Spleen (tissue), 11 donors: Measurements from ENCODE around the gene FEZ2. TPM values are rescaled to one million over a fixed set of nuclear protein-coding genes. Genes with fewer than 3 reads are reported as not detected.

ENCODE experiments used
- DNase-seq: peaks from one replicate; pipeline ENCODE4 v3.0.0-alpha.2; 2020
- H3K27ac ChIP-seq, 8 donors: fragments of 200-600 bp; sonication (generic) in 7 of 8; 1 replicate in 4 of 8; 2 replicates in 4 of 8; pipeline versions ENCODE4 v1.5.0 to v1.8.0; 2016 to 2021; ENCODE audit warnings: inconsistent platforms in 4 of 8, mild to moderate bottlenecking in 4 of 8, moderate library complexity in 1 of 8
- H3K27me3 ChIP-seq, 7 donors: fragments of 200-600 bp; sonication (generic) in 6 of 7; replicated peaks in 1 of 7; 1 replicate in 4 of 7; 2 replicates in 3 of 7; pipeline versions ENCODE4 v1.5.0 to v1.8.0; 2016 to 2021; ENCODE audit warnings: inconsistent platforms in 3 of 7, mild to moderate bottlenecking in 1 of 7
- H3K36me3 ChIP-seq, 6 donors: fragments of 200-600 bp; sonication (generic) in 5 of 6; 1 replicate in 4 of 6; 2 replicates in 2 of 6; pipeline versions ENCODE4 v1.5.0 to v1.8.0; 2016 to 2021; ENCODE audit warnings: inconsistent platforms in 2 of 6
- H3K4me1 ChIP-seq, 6 donors: fragments of 200-600 bp; sonication (generic) in 5 of 6; 1 replicate in 3 of 6; 2 replicates in 3 of 6; pipeline versions ENCODE4 v1.5.0 to v1.8.0; 2016 to 2021; ENCODE audit warnings: inconsistent platforms in 3 of 6
- H3K4me3 ChIP-seq, 8 donors: fragments of 200-600 bp; sonication (generic) in 7 of 8; 1 replicate in 4 of 8; 2 replicates in 4 of 8; pipeline versions ENCODE4 v1.5.0 to v1.8.0; 2016 to 2021; ENCODE audit warnings: inconsistent platforms in 4 of 8, mild to moderate bottlenecking in 4 of 8, moderate library complexity in 2 of 8
- H3K9me3 ChIP-seq, 8 donors: fragments of 200-600 bp; sonication (generic) in 7 of 8; 1 replicate in 4 of 8; 2 replicates in 4 of 8; pipeline versions ENCODE4 v1.5.0 to v1.8.0; 2016 to 2021; ENCODE audit warnings: inconsistent platforms in 4 of 8
- CTCF ChIP-seq, 11 experiments: fragments of 200-600 bp in 7 of 11; fragments of 450-650 bp in 4 of 11; sonication (generic) in 4 of 11; IDR thresholded peaks in 8 of 11; conservative IDR thresholded peaks in 3 of 11; 1 replicate in 7 of 11; 2 replicates in 4 of 11; pipeline versions ENCODE4 v1.4.0 to v1.8.0; 2016 to 2021; ENCODE audit warnings: antibody characterized with exemption in 11 of 11, inconsistent platforms in 4 of 11, mild to moderate bottlenecking in 1 of 11
- POLR2A ChIP-seq, 3 donors: fragments of 450-650 bp; IDR thresholded peaks; one replicate each; pipeline ENCODE4 v1.5.1; 2017; ENCODE audit warnings: antibody characterized with exemption in 3 of 3, mild to moderate bottlenecking in 1 of 3
- POLR2AphosphoS5 ChIP-seq, 3 donors: sonication (generic); formaldehyde crosslinking; IDR thresholded peaks; one replicate each; pipeline ENCODE4 v1.5.1; 2017; ENCODE audit warnings: antibody characterized with exemption in 3 of 3
- WGBS, 5 donors: extraction: QIAGEN DNeasy Blood & Tissue Kit in 3 of 5; methylation state at CpG; one replicate each; pipeline versions ENCODE4 v1.1.5 to v1.1.7; 2013 to 2018; 5-methylcytosine and 5-hydroxymethylcytosine counted together
- intact Hi-C: fragments of 100-400 bp; cut with DNase I; formaldehyde crosslinking; loops from one replicate; pipeline ENCODE4 v1.15.0; 2023; ENCODE audit warnings: low total_unique reads
- polyA plus RNA-seq, 3 donors: library from polyadenylated mRNA; stranded (reverse); fragments of 200-250 nt; gene quantifications; one replicate each; pipeline ENCODE4 v1.2.1, GENCODE V29; 2013
- total RNA-seq, 7 donors: library from RNA; depleted of rRNA in 3 of 7; stranded (reverse); fragments of >200 nt in 3 of 7; fragmentation: NEBNext Ultra II Directional in 4 of 7; extraction: Animal tissue kit (Norgen Biotek cat#: 25700) in 4 of 7; gene quantifications; one replicate each; pipeline versions ENCODE4 v1.1.0 to v1.2.1, GENCODE V29; 2016 to 2021
- donor health status: healthy with polysubstance abuse.
- donor health status: DM: no; HTN: no; CAD: no; lungs with moderate emphysema.
- donor health status: DM: no; HTN: no; CAD: no.
- donor health status: Bipolar disorder and iron deficiency.
- donor health status: healthy.
- donor health status: DM: no; HTN: no; CAD: no.
- donor health status: DM: yes; HTN: yes; CAD: no.

The FEZ2 gene
- total and polyA plus RNA-seq, 10 donors: 12.2 to 76.9 (median 57.1) TPM

GRCh38 chr2:36597003-36597531 is 901 bp downstream of the FEZ2 start:
- intact Hi-C loops: no loop called here
- H3K36me3 ChIP-seq: peaks cover 0 to 14% (median 0%) of the 10 kb centered on the region in 6 donors
- TF ChIP-seq POLR2AphosphoS5 (IDR thresholded peaks at IDR 0.05) (no peak), POLR2A (IDR thresholded peaks at IDR 0.05) (no peak), CTCF (IDR thresholded peaks at IDR 0.05 in 8 of 11, conservative IDR thresholded peaks at IDR 0.05 in 3 of 11) (no peak)
- H3K27me3 ChIP-seq: no peaks in the 10 kb centered on the region
- DNase-seq: no peak
- H3K9me3 ChIP-seq: no peaks in the 10 kb centered on the region
- peak overlapping the region in 7 of 8 donors; percentile 95 to 100 (median 98) for H3K27ac ChIP-seq
- 29 to 37% (median 36%) methylated on average over 19 of the region's 19 CpGs for WGBS, 5 donors
- H3K4me3 ChIP-seq: peak overlapping the region; percentile 83 to 99 (median 94)
- peaks cover 12 to 48% (median 28%) of the 10 kb centered on the region in 6 donors for H3K4me1 ChIP-seq

- Histone ChIP-seq H3K4me1 (peaks cover 12 to 55% (median 28%) of the 10 kb centered on the region in 6 donors), H3K9me3 (no peaks in the 10 kb centered on the region), H3K4me3 (peak overlapping the region in 4 of 8 donors; percentile 93 to 99 (median 97)), H3K27ac (no peak overlapping the region), H3K27me3 (no peaks in the 10 kb centered on the region), H3K36me3 (peaks cover 0 to 14% (median 0%) of the 10 kb centered on the region in 6 donors)
- no peak for DNase-seq
- no peak for TF ChIP-seq POLR2AphosphoS5 (IDR thresholded peaks at IDR 0.05)
- TF ChIP-seq CTCF (IDR thresholded peaks at IDR 0.05 in 8 of 11, conservative IDR thresholded peaks at IDR 0.05 in 3 of 11): no peak
- WGBS, 5 donors: 94 to 97% (median 97%) methylated on average over 12 of the region's 12 CpGs
- intact Hi-C loops: no loop called here
Observed at GRCh38 chr2:36596397-36596796, 1.6 kb downstream of the FEZ2 start.

GRCh38 chr2:36594849-36595248 is 3.1 kb downstream of the FEZ2 start:
- Histone ChIP-seq H3K4me1 (peaks cover 12 to 64% (median 28%) of the 10 kb centered on the region in 6 donors), H3K27ac (no peak overlapping the region), H3K36me3 (peaks cover 0 to 26% (median 7%) of the 10 kb centered on the region in 6 donors), H3K27me3 (no peaks in the 10 kb centered on the region), H3K4me3 (no peak overlapping the region), H3K9me3 (no peaks in the 10 kb centered on the region)
- TF ChIP-seq POLR2AphosphoS5 (IDR thresholded peaks at IDR 0.05) (no peak), CTCF (IDR thresholded peaks at IDR 0.05 in 8 of 11, conservative IDR thresholded peaks at IDR 0.05 in 3 of 11) (no peak), POLR2A (IDR thresholded peaks at IDR 0.05) (no peak)
- no peak for DNase-seq
- 95 to 98% (median 96%) methylated on average over 6 of the region's 6 CpGs for WGBS, 5 donors
- intact Hi-C loops: no loop called here

GRCh38 chr2:36589230-36589630 is 8.7 kb downstream of the FEZ2 start:
- intact Hi-C loops: no loop called here
- Histone ChIP-seq H3K27me3 (no peaks in the 10 kb centered on the region), H3K9me3 (no peaks in the 10 kb centered on the region), H3K4me1 (peaks cover 0 to 43% (median 8%) of the 10 kb centered on the region in 6 donors), H3K36me3 (peaks cover 0 to 77% (median 26%) of the 10 kb centered on the region in 6 donors), H3K27ac (peak overlapping the region in 4 of 8 donors; percentile 13 to 62 (median 34)), H3K4me3 (no peak overlapping the region)
- WGBS, 5 donors: 39 to 86% (median 66%) methylated on average over 2 of the region's 2 CpGs
- no peak for TF ChIP-seq POLR2AphosphoS5 (IDR thresholded peaks at IDR 0.05)
- no peak for TF ChIP-seq POLR2A (IDR thresholded peaks at IDR 0.05)
- no peak for TF ChIP-seq CTCF (IDR thresholded peaks at IDR 0.05 in 8 of 11, conservative IDR thresholded peaks at IDR 0.05 in 3 of 11)
- DNase-seq: no peak
